T-helper 9 cell (primary cell): ENCODE data around the gene ASCL3.
"Not testable (repeated sequence)": the region's sequence is repeated elsewhere in the genome, so short reads cannot be mapped to it uniquely, and the experiment has no call there.

Experiments
- DNase-seq: peaks from one replicate; pipeline ENCODE4 v3.0.0-alpha.2; 2020
- total RNA-seq, 2 donors: gene quantifications; one replicate each; lab custom pipeline; 2026; lab: John Stamatoyannopoulos, UW

ASCL3 gene, protein sequence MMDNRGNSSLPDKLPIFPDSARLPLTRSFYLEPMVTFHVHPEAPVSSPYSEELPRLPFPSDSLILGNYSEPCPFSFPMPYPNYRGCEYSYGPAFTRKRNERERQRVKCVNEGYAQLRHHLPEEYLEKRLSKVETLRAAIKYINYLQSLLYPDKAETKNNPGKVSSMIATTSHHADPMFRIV
- 0 reads per million in 2 donors for total RNA-seq

DNA sequence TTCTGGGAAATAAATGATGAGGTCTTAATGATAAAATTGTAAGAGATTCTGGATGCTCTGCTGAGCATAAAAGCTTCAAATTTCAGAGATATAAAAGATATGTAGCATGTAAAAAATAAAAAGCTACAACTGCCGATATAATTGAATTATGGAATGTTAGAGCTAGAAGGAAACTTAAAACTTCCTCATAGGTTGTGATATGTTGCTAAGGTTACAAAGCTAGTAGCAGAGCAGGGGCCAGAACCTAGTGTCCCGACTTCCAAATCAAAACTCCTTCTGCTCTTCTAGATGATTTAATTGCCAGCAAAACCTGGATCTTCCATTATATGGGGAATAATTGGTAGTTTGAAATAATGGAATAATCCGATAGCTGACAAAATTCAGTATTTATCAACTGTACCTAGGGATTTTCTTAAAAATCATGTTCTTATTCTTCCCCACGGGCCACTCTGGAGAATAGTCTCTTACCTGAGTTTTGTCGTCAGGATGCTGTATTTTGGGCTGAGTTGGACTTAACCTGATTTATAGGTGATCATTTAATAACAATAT is at the start of gene ASCL3:
TSS of gene ASCL3 (minus strand) at position 499 of the 549 bp plus-strand sequence. CDS start 4,855 bp downstream, outside the sequence.
- no peak for DNase-seq

DNA sequence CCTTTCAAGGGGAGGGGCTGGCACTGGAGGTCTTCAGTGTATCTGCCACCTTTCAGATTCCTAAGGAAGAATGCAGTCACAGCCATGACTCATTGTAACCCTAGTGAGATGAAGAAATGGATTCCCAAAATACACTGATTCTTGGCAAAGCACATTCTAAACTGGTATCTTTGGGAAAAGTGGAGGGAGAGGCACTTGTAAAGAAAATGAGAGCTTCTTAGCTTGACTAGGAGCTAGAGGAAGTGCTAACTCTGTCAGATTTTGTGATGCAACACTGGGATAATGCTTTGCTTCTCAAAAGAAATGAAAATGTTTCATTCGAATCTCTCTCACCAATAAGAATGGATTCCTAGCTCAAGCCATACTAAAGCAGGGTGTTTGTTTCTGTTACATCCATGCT is 46.6 kb upstream of the ASCL3 start:
- DNase-seq: no peak

- no peak for DNase-seq
These were observed 45.8 kb upstream of the ASCL3 start for GRCh38 chr11:8988329-8989234.

DNA sequence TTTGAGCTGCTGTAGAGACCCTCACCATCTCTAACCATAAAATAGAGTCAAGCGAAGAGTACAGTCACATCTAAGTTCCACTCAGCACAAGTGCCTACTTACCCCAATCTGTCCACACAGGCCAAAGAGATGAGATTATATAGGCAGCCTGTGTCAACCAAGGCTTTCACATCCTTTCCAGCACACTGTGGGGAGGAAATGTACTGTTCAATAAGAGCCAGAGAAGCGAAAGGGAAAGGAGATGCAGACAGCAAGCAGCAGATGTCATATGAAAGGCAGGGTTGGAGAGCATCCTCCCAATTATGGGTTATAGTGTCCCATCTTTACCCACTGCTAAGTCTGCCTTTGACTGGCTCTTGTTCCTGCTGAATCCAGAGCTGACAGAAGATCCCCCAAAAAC is 44.6 kb upstream of the ASCL3 start:
- no peak for DNase-seq

- not testable (repeated sequence) for DNase-seq
These were observed 44.0 kb upstream of the ASCL3 start for GRCh38 chr11:8986772-8987171.

DNA sequence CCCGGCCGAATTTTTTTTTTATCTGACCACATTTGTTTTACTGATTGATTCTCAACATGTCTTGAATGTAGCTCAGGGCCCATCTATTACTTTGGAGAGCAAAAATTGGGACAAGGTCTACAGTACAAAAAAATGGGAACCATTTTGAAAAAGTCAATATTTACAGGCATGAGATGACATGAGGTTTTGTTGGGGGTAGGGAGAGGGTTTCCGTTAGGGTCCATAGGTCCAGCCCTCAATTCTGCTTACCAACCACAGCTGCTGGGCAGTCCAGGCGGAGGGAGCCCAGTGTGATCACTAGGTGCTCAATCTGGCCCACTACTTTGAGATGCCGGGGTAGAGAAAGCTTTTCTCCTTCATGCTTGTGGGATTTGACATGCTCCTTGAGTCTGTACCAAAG is 42.6 kb upstream of the ASCL3 start:
- DNase-seq: no peak

- DNase-seq: no peak
These were observed 40.7 kb upstream of the ASCL3 start for GRCh38 chr11:8983552-8983951.

DNA sequence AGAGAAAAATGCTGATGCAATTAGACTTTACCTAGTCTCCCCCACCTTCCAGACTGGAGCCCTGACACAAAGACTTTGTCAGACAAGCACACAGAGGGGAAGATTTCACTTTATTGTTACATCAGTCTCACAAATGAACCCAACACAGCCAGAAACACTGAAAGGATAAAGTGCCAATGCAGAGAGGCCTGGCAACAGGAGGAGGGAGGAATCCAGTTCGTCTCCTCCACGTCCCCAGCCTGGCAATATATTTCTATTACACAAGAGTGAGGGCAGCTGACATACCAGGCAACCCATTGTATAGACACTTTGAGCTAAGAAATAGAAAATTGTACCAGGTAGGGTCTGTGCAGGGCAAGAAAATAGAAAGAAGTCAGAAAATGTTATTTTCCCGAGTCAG is 37.7 kb upstream of the ASCL3 start:
- DNase-seq: no peak

- DNase-seq: not testable (repeated sequence)
These were observed 36.5 kb upstream of the ASCL3 start for GRCh38 chr11:8979365-8979764.

GRCh38 chr11:8973121-8973520 is 30.3 kb upstream of the ASCL3 start:
- no peak for DNase-seq

GRCh38 chr11:8971924-8972316 is 29.1 kb upstream of the ASCL3 start:
- DNase-seq: no peak

GRCh38 chr11:8971196-8971923 is 28.5 kb upstream of the ASCL3 start:
- no peak for DNase-seq

DNA sequence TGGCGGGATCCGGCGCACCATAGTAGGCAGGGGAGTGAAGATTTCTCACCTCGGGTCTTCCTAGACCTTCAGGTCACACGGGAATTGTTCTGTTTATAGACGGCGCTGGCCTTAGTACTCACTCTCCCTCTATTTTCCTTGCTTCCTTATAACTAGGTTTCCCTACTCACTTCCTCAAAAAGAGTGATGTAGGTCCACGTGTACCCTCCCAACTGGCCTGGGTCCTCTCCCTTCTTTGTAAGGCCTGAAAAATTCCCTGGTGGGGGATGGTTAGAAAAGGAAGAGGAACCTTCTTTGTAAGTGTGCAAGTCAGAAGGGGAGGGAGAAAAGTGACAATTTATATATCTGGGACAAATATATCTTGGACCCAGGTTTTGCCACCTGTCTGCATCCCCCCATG is 24.4 kb upstream of the ASCL3 start:
- DNase-seq: no peak

DNA sequence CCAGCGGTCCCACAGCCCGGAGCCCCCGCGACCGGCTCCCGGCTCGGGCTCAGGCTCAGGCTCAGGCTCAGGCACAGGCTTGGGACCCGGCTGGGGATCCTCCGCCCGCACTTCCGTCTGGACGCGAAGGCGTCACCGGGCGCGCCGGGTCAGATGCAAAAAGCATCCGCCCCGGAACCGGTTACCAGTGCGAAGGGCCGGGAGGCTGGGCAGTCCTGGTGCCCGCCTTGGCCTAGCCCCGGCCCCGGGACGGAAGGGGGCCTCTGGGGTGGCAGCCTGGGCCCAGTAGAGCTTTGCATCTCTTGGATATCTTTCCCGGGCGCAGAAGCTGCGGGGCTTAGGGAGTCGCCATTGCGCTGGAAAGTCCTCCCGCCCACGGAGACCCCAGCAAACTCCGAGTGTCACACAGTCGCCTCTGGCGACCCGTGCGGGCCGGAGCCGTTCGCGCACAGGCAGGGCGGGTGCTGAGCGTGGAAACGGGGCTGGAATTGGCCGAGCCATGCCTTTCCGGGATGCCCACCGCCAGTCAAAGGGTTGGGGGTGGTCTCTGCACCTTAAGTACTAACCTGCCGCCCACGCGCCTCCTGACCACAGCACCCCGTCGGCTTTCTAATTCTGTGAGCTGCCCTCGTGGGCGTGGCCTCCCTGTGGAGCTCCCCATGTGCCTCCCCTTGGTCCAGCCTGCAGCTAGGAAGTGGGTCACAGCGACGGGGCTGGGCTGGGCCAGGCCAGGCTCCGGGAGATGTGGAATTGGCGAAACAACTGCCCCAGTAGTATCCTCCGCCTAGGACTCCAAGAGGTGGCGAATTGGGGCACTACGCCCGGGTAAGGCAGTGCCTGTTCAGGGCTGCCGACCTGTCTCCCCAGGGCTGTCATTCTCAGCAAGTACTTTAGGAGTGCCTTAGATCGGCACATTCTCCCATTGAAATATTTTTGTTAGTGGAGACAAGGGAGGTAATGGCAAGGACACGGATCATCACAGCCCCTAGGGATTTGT is 21.8 kb upstream of the ASCL3 start, which contains the start of gene TMEM9B:
TSS of gene TMEM9B (minus strand) at position 119 of the 997 bp plus-strand sequence. CDS start 129 bp downstream, outside the sequence.
- DNase-seq: peak; percentile 54

- peak; percentile 58 for DNase-seq
These were observed 20.9 kb upstream of the ASCL3 start for GRCh38 chr11:8963569-8964323.

DNA sequence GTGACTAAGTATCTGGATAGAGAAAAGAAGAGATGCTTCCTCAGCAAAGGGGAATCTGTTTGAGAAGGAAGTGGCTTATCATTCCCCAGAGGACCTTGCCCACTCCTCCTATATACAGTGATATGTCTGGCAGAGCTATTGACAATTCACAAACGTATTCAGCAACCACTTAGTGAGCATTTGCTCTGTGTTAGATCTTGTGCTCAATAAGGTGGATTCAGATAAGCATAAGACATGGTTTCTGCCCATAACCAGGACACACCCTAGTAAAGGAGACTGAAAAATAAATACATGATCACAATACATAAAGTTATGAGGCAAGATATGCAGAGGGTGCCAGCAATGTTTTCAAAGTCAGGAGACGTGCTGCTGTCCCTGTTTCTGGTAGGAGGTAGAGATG is 20.0 kb upstream of the ASCL3 start:
- no peak for DNase-seq

- DNase-seq: no peak
These were observed 18.6 kb upstream of the ASCL3 start for GRCh38 chr11:8961401-8961800.

GRCh38 chr11:8959546-8960166 is 16.8 kb upstream of the ASCL3 start:
- no peak for DNase-seq

GRCh38 chr11:8956860-8957259 is 14.0 kb upstream of the ASCL3 start:
- DNase-seq: no peak

- DNase-seq: no peak
These were observed 6.1 kb upstream of the ASCL3 start for GRCh38 chr11:8948886-8949285.
